Measurements from ENCODE around the gene ITPKB.

- TF ChIP-seq CTCF (IDR thresholded peaks at IDR 0.05; ENCODE audit: low read depth, low read length) = no peak
- TF ChIP-seq POLR2A (IDR thresholded peaks at IDR 0.05; ENCODE audit: extremely low read depth, insufficient read length) = no peak
These were observed 46.9 kb downstream of the ITPKB start for GRCh38 chr1:226692051-226692792.
